NOMO-1 (cell line): ENCODE results near the gene LUZP1.

ENCODE experiments used
- DNase-seq, 2 experiments: peaks; one replicate each; lab custom pipeline; 2025; ENCODE audit not compliant: unreplicated experiment in 2 of 2; lab: John Stamatoyannopoulos, UW

Gene LUZP1

DNA sequence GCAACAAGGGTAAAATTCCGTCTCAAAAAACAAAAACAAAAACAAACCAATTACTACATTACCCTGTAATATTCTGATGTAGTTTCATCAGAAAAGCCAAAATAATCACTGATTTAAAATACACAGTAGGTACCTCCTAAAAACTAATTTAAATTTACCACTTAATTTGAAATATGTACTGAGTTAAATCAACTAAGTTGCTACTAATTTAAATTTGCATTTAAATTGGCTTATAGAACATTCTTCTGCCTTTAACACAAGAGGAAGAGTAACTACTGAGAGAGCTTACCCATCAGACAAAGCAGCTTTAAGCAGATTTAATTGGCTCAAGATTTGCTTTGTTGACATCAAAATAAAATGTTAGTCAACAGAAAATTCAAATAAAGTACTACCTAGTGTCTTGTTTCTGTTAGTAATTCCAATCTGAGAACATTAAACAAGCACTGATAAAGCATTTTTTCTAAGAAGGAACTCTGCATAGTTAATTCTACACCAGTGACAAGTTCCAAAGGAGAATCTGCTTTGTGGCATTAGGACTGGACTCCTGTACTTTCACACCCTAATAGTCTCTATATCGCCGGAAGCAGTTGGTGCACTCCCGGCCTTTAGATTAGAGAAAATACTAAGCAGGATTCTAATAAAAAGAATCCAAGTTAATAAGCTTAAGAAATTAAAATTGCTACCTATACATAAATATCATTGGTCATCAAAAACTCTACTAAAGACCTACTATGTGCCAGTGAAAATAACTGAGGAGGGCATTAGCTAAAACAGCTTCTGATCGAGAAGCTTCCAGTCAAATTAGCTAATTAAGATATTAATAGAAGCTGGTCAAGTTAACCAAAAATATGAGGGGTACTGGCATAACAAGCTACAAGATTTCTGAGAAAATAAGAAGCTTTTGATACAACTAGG lies 8.4 kb downstream of the LUZP1 start:
- DNase-seq: no peak

DNA sequence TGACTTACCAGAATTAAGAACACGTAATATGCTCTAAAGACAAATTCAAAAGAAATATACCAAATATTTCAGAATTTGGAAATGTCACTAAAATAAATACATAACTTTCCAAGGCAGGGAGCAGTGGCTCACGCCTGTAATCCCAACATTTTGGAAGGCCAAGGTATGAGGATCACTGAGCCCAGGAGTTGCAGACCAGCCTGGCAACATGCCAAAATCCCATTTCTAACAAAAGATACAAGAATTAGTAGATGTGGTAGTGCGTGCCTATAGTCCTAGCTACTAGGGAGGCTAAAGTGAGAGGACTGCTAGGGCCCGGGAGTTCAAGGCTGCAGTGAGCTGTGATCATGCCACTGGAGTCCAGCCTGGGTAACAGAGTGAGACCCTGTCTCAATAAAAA lies 11.7 kb downstream of the LUZP1 start:
- no peak for DNase-seq

DNA sequence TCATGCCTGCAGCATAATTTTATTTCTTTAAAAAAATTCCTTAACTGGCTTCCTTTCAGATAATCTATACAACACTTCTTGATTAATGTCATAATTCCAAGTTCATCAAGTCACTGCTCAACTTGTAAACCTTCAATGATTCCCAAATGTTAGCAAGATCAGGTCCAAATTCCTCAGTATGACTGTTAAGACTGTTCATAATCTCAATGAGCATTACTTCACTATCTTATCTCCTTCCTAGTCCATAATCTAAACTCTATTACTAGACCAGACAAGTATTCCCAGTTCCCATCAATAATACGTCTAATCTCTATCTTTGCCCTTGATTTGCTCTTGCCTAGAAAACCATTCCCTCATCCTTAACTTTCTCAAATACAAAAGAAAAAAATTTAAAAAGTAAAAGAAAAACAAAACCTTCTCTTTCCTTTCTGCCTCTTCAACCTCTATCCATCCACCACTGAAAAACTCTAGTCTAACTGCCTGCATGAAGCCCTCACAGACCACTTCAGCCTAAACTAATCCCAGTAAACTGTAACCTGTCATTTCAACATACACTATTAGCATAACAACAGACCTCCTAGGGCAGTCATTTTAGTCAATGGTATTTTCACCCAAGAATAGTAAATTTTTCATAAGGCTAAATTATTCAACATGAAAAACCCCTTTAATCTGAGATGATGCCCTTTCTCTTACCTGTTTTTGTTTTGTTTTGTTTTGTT lies 15.5 kb downstream of the LUZP1 start:
- no peak for DNase-seq

GRCh38 chr1:23150742-23151141 lies 17.9 kb downstream of the LUZP1 start:
- no peak for DNase-seq

- DNase-seq: no peak
These were observed 18.5 kb downstream of the LUZP1 start for GRCh38 chr1:23150125-23150524.

- DNase-seq: peak in 1 of 2 experiments; percentile 17
These were observed 19.5 kb downstream of the LUZP1 start for GRCh38 chr1:23149114-23149513.

DNA sequence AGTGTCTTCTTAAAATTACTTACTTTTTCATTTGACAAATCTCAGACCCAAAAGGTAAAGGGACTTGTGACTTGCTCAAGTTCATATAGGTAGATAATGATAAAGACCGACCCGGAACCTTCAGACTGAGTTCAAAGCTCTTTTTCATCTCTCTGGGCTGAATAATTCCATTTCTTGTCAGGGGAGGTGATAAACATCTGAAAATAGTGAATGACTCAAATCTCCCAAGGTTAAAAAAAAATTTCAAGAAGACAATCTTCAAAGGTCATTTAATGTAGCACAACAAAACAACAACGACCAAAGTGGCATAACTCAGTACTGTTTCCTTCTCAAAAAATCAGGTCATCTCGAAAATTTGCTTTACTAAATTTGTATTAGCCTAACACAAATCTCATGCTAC lies 20.6 kb downstream of the LUZP1 start:
- no peak for DNase-seq

DNA sequence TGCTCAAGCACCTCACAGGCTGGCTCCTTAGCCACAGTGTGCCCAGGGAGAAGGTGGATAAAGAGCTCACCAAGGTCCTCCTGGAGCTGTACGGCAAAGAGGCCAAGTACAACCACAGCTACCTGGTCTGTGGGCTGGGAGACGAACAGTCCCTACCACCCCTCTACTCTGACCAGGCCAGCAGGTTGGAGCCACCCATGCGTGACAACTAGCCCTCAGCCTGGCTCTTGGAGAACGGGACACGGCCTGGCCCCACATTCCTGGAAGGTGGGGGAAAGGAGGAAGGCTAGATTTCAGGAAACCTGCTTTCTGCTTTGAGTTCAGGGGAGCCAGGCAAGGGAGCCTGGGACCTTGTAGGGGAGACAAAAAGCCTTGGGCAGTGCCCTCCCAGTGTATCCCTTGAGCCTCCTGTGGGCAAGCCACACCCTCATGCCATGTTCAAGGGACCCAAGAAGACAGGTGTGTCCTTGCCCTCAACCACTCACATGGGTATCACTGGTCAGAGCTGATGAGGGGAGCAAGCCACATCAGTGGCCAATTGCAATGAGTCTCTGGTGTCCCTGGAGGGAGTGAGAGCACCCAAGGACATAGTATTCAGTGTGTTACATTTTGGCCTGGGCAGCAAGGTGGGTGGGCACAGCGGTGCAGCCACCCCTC lies 27.6 kb downstream of the LUZP1 start:
- no peak for DNase-seq

GRCh38 chr1:23135268-23135667 lies 33.4 kb downstream of the LUZP1 start:
- DNase-seq: no peak

DNA sequence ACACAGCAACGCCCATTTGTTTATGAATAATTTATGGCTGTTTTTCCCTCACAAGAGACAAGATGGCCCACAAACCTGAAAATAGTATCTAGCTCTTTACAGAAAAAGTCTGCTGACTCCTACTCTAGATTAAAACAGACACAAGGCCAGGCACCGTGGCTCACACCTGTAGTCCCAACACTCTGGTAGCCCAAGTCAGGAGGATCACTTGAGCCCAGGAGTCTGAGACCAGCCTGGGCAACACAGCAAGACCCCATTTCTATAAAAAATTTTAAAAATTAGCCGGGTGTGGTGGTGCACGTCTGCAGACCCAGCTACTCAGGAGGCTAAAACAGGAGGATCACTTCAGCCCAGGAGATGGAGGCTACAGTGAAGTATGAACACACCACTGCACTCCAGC lies 34.6 kb downstream of the LUZP1 start:
- no peak for DNase-seq

- no peak for DNase-seq
These were observed 35.1 kb downstream of the LUZP1 start for GRCh38 chr1:23133587-23133986.

DNA sequence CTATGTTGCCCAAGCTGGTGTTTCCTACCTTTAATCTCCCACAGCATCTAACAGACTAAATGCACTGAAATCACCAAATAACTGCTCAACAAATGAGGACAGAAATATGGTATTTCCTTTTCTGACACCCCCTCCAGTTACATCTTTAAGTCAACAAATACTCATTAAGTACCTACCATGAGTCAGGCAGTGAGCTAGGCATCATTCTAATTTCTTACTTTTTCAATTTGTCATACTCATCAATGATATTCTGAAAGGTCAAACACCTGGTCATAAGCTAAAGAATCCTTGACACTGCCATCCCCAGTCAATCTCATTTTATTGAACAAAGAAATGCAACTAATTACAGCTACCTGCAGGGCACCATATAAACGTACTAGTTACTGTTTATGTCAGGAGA lies 36.6 kb downstream of the LUZP1 start:
- no peak for DNase-seq

GRCh38 chr1:23129846-23130245 lies 38.8 kb downstream of the LUZP1 start:
- DNase-seq: no peak

DNA sequence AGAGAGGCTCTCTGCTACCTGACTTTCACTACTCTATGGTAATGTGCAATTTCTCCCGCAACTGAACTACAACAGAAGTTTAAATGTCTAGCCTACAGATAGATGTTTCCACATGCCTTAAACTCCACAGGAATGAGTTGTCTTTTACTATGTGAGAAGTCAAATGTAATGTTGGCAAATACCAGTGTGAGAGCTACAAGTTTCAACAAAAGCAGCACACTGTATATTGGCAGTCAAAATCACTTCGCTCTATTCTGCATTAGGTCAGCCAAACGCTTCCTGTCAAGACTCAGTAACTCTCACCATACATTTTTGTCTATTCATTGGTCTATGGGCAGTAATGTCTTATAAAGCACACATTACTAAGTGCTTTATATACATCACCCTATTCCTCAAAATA lies 41.9 kb downstream of the LUZP1 start:
- DNase-seq: no peak

GRCh38 chr1:23126200-23126599 lies 42.5 kb downstream of the LUZP1 start:
- DNase-seq: no peak

DNA sequence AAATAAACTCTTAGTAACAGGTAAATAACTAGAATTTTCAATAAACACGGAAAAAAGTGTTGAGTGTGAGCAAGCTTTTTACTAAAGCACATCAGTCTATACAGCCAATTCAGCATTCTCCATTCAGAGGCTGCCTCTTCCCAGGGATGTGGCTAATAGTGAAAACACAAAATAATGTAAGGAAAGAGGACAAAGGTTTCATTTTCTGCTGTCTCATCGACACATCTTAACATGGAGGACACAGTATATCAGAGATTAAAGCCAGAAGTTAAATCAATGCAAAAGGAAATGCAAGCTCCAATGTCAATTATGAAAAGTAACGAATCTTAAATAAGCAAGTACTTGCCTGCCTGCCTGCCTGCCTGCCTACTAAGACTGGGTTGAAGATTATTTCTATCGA lies 43.2 kb downstream of the LUZP1 start:
- DNase-seq: no peak

- DNase-seq: no peak
These were observed 44.2 kb downstream of the LUZP1 start for GRCh38 chr1:23124259-23125026.

DNA sequence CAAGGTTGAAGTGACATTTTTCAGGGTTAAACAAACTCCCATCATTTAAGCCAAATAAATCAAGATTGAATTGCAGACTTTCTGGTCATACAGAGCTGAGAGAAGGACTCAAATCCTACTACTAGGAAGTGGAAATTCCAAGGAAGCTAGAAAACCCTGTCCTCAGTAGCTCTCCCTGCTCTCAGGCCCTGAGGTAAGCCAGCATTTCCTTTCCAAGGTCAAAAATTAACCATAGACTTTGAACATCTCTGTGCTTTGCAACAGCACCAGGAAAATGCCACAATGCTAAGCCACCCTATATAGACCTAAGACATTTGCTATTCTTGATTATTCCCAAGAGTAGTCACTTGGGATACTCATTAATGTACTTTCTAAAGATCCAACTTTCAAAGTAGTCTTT lies 45.1 kb downstream of the LUZP1 start:
- no peak for DNase-seq

- DNase-seq: no peak
These were observed 45.9 kb downstream of the LUZP1 start for GRCh38 chr1:23122796-23123195.

- no peak for DNase-seq
These were observed 46.5 kb downstream of the LUZP1 start for GRCh38 chr1:23122023-23122748.
